Lower leg skin (tissue), 4 donors: ENCODE measurements around the gene PDGFRA. TPM values are rescaled to one million over a fixed set of nuclear protein-coding genes. Genes with fewer than 3 reads are reported as not detected.

Experiments
- DNase-seq, 2 donors: peaks; one replicate each; pipeline ENCODE4 v3.0.0-alpha.2; 2019; ENCODE audit warnings: low spot score in 2 of 2
- H3K4me3 ChIP-seq: fragments of 200-600 bp; sonication (generic); 2 replicates; pipeline ENCODE4 v1.5.1; 2017; ENCODE audit warnings: mild to moderate bottlenecking, low read depth; ENCODE audit not compliant: poor library complexity, severe bottlenecking
- POLR2A ChIP-seq, 2 donors: fragments of 450-650 bp; IDR thresholded peaks; one replicate each; pipeline ENCODE4 v1.6.1; 2016 to 2017; ENCODE audit warnings: antibody characterized with exemption in 2 of 2, mild to moderate bottlenecking in 1 of 2, moderate library complexity in 1 of 2
- WGBS, 2 donors: methylation state at CpG; one replicate each; pipeline ENCODE4 v1.1.5; 2018; 5-methylcytosine and 5-hydroxymethylcytosine counted together
- intact Hi-C: fragments of 100-400 bp; cut with DNase I; formaldehyde crosslinking; loops from one replicate; pipeline ENCODE4 v1.15.0; 2023; ENCODE audit warnings: low total_unique reads
- total RNA-seq, 4 donors: library from RNA; depleted of rRNA; stranded (reverse); fragments of >200 nt; gene quantifications; one replicate each; pipeline ENCODE4 v1.1.0, GENCODE V29; 2016
- TF ChIP-seq, protein P1 (sequence below), 3 donors: fragments of 450-650 bp; IDR thresholded peaks; one replicate each; pipeline ENCODE4 v1.5.1; 2016; ENCODE audit warnings: antibody characterized with exemption in 3 of 3, mild to moderate bottlenecking in 3 of 3, moderate library complexity in 2 of 3

The PDGFRA gene
- total RNA-seq = 10 to 100 TPM; 14.9 to 44.4 (median 22.3) TPM

DNA sequence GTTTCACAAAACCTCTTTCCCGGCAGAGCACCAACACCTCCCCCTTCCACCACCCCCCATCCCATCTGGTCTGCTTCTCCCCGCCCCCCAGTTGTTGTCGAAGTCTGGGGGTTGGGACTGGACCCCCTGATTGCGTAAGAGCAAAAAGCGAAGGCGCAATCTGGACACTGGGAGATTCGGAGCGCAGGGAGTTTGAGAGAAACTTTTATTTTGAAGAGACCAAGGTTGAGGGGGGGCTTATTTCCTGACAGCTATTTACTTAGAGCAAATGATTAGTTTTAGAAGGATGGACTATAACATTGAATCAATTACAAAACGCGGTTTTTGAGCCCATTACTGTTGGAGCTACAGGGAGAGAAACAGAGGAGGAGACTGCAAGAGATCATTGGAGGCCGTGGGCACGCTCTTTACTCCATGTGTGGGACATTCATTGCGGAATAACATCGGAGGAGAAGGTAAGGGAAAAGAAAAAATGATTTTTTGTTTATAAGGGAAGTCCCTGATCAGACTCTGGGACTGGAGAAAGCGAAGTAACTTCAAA, at the start of gene PDGFRA:
TSS of gene PDGFRA (plus strand) at position 333 of the 541 bp plus-strand sequence. CDS start 29,476 bp downstream, outside the sequence.
- TF ChIP-seq, protein P1, sequence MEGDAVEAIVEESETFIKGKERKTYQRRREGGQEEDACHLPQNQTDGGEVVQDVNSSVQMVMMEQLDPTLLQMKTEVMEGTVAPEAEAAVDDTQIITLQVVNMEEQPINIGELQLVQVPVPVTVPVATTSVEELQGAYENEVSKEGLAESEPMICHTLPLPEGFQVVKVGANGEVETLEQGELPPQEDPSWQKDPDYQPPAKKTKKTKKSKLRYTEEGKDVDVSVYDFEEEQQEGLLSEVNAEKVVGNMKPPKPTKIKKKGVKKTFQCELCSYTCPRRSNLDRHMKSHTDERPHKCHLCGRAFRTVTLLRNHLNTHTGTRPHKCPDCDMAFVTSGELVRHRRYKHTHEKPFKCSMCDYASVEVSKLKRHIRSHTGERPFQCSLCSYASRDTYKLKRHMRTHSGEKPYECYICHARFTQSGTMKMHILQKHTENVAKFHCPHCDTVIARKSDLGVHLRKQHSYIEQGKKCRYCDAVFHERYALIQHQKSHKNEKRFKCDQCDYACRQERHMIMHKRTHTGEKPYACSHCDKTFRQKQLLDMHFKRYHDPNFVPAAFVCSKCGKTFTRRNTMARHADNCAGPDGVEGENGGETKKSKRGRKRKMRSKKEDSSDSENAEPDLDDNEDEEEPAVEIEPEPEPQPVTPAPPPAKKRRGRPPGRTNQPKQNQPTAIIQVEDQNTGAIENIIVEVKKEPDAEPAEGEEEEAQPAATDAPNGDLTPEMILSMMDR (IDR thresholded peaks at IDR 0.05) = no peak
- no peak for TF ChIP-seq POLR2A (IDR thresholded peaks at IDR 0.05)
- DNase-seq = peak; percentile 73 to 93
- intact Hi-C loops = loop anchor here (10.0 kb wide), 2 partner anchors 324 to 1034 kb away; no protein-coding TSS in a partner anchor
- H3K4me3 ChIP-seq = peak within 1 kb of the TSS; percentile 43
- 15 to 16% methylated on average over 15 of the region's 15 CpGs for WGBS, 2 donors

- WGBS, 2 donors = 57 to 85% methylated on average over 3 of the region's 3 CpGs
Measured at GRCh38 chr4:54184581-54184980, 44.5 kb upstream of the PDGFRA start.

DNA sequence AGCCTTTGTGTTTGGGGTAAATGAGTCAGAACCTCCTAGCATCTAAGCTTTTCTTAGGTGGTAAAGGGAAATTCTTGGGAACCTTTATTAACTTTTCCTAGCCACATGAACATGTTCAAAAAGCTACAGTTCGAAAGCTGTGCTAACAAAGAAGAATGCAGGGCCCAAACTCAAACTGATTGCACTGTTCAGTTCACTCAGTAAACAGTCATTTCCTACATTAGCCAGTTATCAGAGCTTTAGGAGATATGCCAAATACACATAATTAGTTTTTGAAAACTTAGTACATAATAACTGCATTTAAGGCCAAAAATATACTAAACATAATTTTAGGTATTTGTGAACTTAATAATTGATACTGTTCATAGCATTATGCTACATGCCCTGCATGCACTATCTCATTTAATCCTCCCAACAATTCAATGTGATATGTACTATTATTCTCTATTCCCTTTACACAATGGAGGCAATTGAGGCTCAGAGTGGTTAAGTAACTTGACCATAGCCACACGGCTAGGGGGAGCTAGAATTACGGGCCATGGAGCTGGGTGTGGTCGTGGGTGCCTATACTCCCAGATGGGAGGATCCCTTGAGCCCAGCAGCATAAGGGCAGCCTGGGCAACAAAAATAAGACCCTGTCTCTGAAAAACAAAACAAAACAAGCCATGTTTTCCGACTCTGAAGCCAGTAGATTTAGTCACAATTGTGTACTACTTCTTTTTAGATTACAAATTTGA, 43.9 kb upstream of the PDGFRA start:
- no peak overlapping the region for H3K4me3 ChIP-seq
- intact Hi-C loops = no loop called here
- DNase-seq = no peak
- TF ChIP-seq, protein P1 (IDR thresholded peaks at IDR 0.05) = no peak
- TF ChIP-seq POLR2A (IDR thresholded peaks at IDR 0.05) = no peak
- 73 to 81% methylated on average over 5 of the region's 5 CpGs for WGBS, 2 donors

More at GRCh38 chr4:54184581-54184980, 44.5 kb upstream of the PDGFRA start:
- no peak overlapping the region for H3K4me3 ChIP-seq
- intact Hi-C loops = no loop called here
- no peak for DNase-seq
- TF ChIP-seq, protein P1 (IDR thresholded peaks at IDR 0.05) = no peak
- TF ChIP-seq POLR2A (IDR thresholded peaks at IDR 0.05) = no peak

- no peak for TF ChIP-seq POLR2A (IDR thresholded peaks at IDR 0.05)
- TF ChIP-seq, protein P1 (IDR thresholded peaks at IDR 0.05) = no peak
- WGBS, 2 donors = 31 to 56% methylated on average over 1 of the region's 1 CpG
- no peak overlapping the region for H3K4me3 ChIP-seq
- intact Hi-C loops = no loop called here
- no peak for DNase-seq
Measured at GRCh38 chr4:54185866-54186265, 43.2 kb upstream of the PDGFRA start.

DNA sequence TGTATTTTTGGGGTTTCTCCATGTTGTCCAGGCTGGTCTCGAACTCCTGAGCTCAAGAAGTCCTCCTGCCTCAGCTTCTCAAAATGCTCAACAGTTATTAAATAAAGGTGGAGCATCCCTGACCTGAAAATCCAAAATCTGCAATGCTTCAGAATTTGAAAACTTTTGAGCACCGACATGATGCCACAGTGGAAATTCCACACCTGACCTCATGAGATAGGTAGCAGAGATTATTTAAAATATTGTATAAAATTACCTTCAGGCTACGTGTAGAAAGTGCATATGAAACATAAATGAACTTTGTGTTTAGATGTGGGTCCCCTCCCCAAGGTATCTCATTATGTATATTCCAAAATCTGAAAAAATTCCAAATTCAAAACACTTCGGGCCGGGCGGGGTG, 42.7 kb upstream of the PDGFRA start:
- no peak overlapping the region for H3K4me3 ChIP-seq
- no peak for TF ChIP-seq POLR2A (IDR thresholded peaks at IDR 0.05)
- TF ChIP-seq, protein P1 (IDR thresholded peaks at IDR 0.05) = no peak
- intact Hi-C loops = no loop called here
- DNase-seq = no peak
- WGBS, 2 donors = 84 to 93% methylated on average over 6 of the region's 6 CpGs
